Measurements from ENCODE around the gene MADCAM1. TPM values are rescaled to one million over a fixed set of nuclear protein-coding genes. Genes with fewer than 3 reads are reported as not detected.
A peak's percentile ranks its signal among the peaks of the same experiment; 100 is the strongest.

MADCAM1 gene
- total and polyA plus RNA-seq, 2 of the 8 experiments (the other 6 are each of a cell fraction or from before 2014, with no cell fraction given): 2.3 to 3.0 TPM

GRCh38 chr19:457636-458035 lies 38.6 kb upstream of the MADCAM1 start:
- Histone ChIP-seq H3K36me3 (ENCODE audit: control insufficient read depth in 2 of 4, insufficient read depth in 4 of 4, low read length in 3 of 4) (no peaks in the 10 kb centered on the region), H3K27ac (ENCODE audit: low read depth, low read length) (no peak overlapping the region), H3K4me2 (ENCODE audit: insufficient read depth in 1 of 2, low read depth in 2 of 2, low read length in 2 of 2) (no peak overlapping the region), H3K4me3 (ENCODE audit: extremely low read depth in 1 of 4, insufficient read depth in 2 of 4, low read depth in 3 of 4, low read length in 4 of 4) (no peak overlapping the region), H3K14ac (ENCODE audit: insufficient read length) (no peak overlapping the region), H2BK15ac (ENCODE audit: low read length) (no peak overlapping the region), H3K4me1 (replicated peaks in 1 of 4; ENCODE audit: control insufficient read depth in 3 of 4, insufficient read depth in 4 of 4, low read length in 3 of 4) (peaks cover 1 to 10% (median 2%) of the 10 kb centered on the region in 4 experiments; a peak in 3 of 7 replicates), H3K9me3 (ENCODE audit: insufficient read depth in 2 of 2, low read depth in 1 of 2, low read length in 1 of 2) (peaks cover 0 to 2% of the 10 kb centered on the region in 2 experiments; a peak in 1 of 4 replicates), H3K18ac (ENCODE audit: extremely low read depth, low read length) (no peak overlapping the region), H4K20me1 (replicated peaks in 1 of 2; ENCODE audit: control insufficient read depth in 1 of 2, insufficient read depth in 2 of 2, low read length in 2 of 2) (peaks cover 0 to 2% of the 10 kb centered on the region in 2 experiments), H3K23ac (ENCODE audit: insufficient read length) (no peak overlapping the region), H3K56ac (replicated peaks; ENCODE audit: insufficient read length, low read depth, low read length) (no peak overlapping the region), H4K5ac (ENCODE audit: insufficient read length, low read depth, low read length) (no peak overlapping the region), H3K23me2 (ENCODE audit: low read depth, low read length) (peaks cover 6% of the 10 kb centered on the region; the same call in 1 of the 2 replicates), H2BK20ac (ENCODE audit: low read length) (no peak overlapping the region), H3K79me1 (ENCODE audit: low read depth, low read length) (no peaks in the 10 kb centered on the region), H2BK120ac (replicated peaks; ENCODE audit: low read depth, low read length) (no peak overlapping the region), H3K79me2 (ENCODE audit: control insufficient read depth in 1 of 2, insufficient read depth in 2 of 2, low read length in 2 of 2) (no peaks in the 10 kb centered on the region), H2BK12ac (ENCODE audit: low read depth, low read length) (no peak overlapping the region), H2AFZ (ENCODE audit: low read length) (no peak overlapping the region), H2AK5ac (ENCODE audit: low read depth, low read length) (no peak overlapping the region), H3K27me3 (replicated peaks in 1 of 4; ENCODE audit: control insufficient read depth in 3 of 4, extremely low read depth in 1 of 4, insufficient read depth in 3 of 4, low read length in 3 of 4) (peaks cover 7 to 30% (median 25%) of the 10 kb centered on the region in 4 experiments), H4K8ac (ENCODE audit: extremely low read depth, insufficient read depth, low read length) (no peak overlapping the region), H4K91ac (replicated peaks; ENCODE audit: insufficient read length, low read length) (no peak overlapping the region), H3K4ac (replicated peaks; ENCODE audit: insufficient read length, low read depth, low read length) (no peak overlapping the region), H2BK5ac (ENCODE audit: low read depth, low read length) (no peak overlapping the region), H3K9ac (replicated peaks in 1 of 4; ENCODE audit: extremely low read depth in 1 of 4, low read depth in 3 of 4, low read length in 3 of 4) (0 out of 7 replicates have a peak overlapping the region, but pooled peaks of 1 of the 4 experiments have one; percentile 21)
- 94% methylated on average over 14 of the region's 30 CpGs; no CpG with 5 or more reads in 1 of the 2 experiments for WGBS, 2 experiments (ENCODE audit: extremely low coverage in 1 of 2, insufficient coverage in 1 of 2, insufficient read length in 1 of 2, insufficient replicate concordance in 2 of 2, low coverage in 1 of 2, low lambda C conversion rate in 2 of 2, missing lambda C conversion rate in 1 of 2)
- FAIRE-seq (no peak), DNase-seq (ENCODE audit: low read depth in 1 of 2, low spot score in 2 of 2) (no peak)
- CTCF ChIA-PET (ENCODE audit: partially characterized antibody): no interaction called here
- POLR2A ChIA-PET (ENCODE audit: partially characterized antibody): interaction anchor here (0.7 kb wide), 1 partner anchor 52 kb away, joined by 3 read pairs; no protein-coding TSS in a partner anchor
- no peak for TF ChIP-seq KDM5A (IDR thresholded peaks at IDR 0.05; ENCODE audit: low read length)
- TF ChIP-seq RXRA (IDR thresholded peaks at IDR 0.05; ENCODE audit: insufficient read depth, low read depth, low read length): no peak
- no peak for TF ChIP-seq CHD2 (IDR thresholded peaks at IDR 0.05; ENCODE audit: low read length)
- TF ChIP-seq GTF2F1 (IDR thresholded peaks at IDR 0.05; ENCODE audit: borderline replicate concordance, low read depth, low read length): no peak
- no peak for TF ChIP-seq PHF8 (conservative IDR thresholded peaks at IDR 0.05; ENCODE audit: low read depth, low read length)
